Lower lobe of right lung (tissue), 2 donors: ENCODE measurements around the gene SLC39A11. TPM values are rescaled to one million over a fixed set of nuclear protein-coding genes. Genes with fewer than 3 reads are reported as not detected.

Source experiments
- ATAC-seq, 2 donors: fragments of 200-7000 bp; cut with Tn5 transposase; one replicate each; pipeline ENCODE4 v1.9.1; 2020 to 2022; ENCODE audit warnings: mild to moderate bottlenecking in 2 of 2, moderate library complexity in 2 of 2
- DNase-seq: peaks from one replicate; pipeline ENCODE4 v3.0.0-alpha.2; 2020
- H3K27ac ChIP-seq: fragments of 200-600 bp; one replicate; pipeline ENCODE4 v1.8.0; 2022
- H3K27me3 ChIP-seq: fragments of 200-600 bp; one replicate; pipeline ENCODE4 v1.8.0; 2022; ENCODE audit warnings: low read depth
- H3K36me3 ChIP-seq: fragments of 200-600 bp; one replicate; pipeline ENCODE4 v1.8.0; 2022; ENCODE audit warnings: mild to moderate bottlenecking
- H3K4me1 ChIP-seq: fragments of 200-600 bp; one replicate; pipeline ENCODE4 v1.8.0; 2022
- H3K4me3 ChIP-seq: fragments of 200-600 bp; one replicate; pipeline ENCODE4 v1.8.0; 2022; ENCODE audit warnings: mild to moderate bottlenecking
- H3K9me3 ChIP-seq: fragments of 200-600 bp; one replicate; pipeline ENCODE4 v1.8.0; 2022
- intact Hi-C: fragments of 100-400 bp; cut with DNase I; formaldehyde crosslinking; loops from one replicate; pipeline ENCODE4 v1.11.0; 2022
- total RNA-seq: library from RNA; stranded (reverse); fragmentation: NEBNext Ultra II Directional; extraction: Animal tissue kit (Norgen Biotek cat#: 25700); gene quantifications from one replicate; pipeline ENCODE4 v1.2.1, GENCODE V29; 2021
- TF ChIP-seq, protein P1 (sequence below): fragments of 200-600 bp; IDR thresholded peaks from one replicate; pipeline ENCODE4 v1.8.0; 2022; ENCODE audit warnings: antibody characterized with exemption, mild to moderate bottlenecking
- donor health status: DM: no; HTN: yes; CAD: no; lungs with severe emphysema.

The SLC39A11 gene
- total RNA-seq, 1 donor from 2014 or later: 39.7 TPM

DNA sequence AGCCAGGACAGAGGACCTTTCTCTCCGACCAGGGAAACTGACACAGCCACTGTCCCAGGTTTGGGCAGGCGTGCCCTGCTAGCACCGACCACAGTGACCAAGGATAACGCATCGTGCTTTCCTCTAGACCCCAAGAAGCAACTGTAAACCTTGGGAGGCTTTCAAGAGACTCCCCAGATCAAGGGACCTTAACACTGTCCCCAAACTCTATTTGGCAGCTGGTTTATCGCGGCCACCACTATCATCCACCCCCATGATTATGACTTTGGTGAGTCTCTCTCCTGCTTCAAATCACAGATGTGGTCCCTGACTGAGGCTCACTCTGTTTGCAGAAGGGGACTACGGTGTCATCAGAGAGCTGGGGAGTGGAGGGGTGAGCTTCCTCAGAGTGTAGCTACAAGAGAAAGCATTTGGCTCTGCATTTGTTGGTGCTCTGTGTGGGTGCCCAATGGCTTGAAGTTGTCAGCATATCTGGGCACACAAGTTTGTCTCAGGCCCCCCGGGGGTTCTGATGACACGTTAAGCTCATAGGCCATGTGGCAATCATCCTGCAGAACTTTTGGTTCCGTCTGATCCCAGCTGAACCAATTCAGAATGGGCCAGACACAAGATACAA, 408.0 kb downstream of the SLC39A11 start:
- ATAC-seq: no peak
- TF ChIP-seq, protein P1, sequence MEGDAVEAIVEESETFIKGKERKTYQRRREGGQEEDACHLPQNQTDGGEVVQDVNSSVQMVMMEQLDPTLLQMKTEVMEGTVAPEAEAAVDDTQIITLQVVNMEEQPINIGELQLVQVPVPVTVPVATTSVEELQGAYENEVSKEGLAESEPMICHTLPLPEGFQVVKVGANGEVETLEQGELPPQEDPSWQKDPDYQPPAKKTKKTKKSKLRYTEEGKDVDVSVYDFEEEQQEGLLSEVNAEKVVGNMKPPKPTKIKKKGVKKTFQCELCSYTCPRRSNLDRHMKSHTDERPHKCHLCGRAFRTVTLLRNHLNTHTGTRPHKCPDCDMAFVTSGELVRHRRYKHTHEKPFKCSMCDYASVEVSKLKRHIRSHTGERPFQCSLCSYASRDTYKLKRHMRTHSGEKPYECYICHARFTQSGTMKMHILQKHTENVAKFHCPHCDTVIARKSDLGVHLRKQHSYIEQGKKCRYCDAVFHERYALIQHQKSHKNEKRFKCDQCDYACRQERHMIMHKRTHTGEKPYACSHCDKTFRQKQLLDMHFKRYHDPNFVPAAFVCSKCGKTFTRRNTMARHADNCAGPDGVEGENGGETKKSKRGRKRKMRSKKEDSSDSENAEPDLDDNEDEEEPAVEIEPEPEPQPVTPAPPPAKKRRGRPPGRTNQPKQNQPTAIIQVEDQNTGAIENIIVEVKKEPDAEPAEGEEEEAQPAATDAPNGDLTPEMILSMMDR: no peak
- intact Hi-C loops: no loop called here
- no peaks in the 10 kb centered on the region for H3K9me3 ChIP-seq
- H3K27ac ChIP-seq: peak overlapping the region; percentile 42
- no peak overlapping the region for H3K4me3 ChIP-seq
- H3K36me3 ChIP-seq: no peaks in the 10 kb centered on the region
- H3K27me3 ChIP-seq: no peaks in the 10 kb centered on the region
- DNase-seq: no peak
- H3K4me1 ChIP-seq: peaks cover 6% of the 10 kb centered on the region

DNA sequence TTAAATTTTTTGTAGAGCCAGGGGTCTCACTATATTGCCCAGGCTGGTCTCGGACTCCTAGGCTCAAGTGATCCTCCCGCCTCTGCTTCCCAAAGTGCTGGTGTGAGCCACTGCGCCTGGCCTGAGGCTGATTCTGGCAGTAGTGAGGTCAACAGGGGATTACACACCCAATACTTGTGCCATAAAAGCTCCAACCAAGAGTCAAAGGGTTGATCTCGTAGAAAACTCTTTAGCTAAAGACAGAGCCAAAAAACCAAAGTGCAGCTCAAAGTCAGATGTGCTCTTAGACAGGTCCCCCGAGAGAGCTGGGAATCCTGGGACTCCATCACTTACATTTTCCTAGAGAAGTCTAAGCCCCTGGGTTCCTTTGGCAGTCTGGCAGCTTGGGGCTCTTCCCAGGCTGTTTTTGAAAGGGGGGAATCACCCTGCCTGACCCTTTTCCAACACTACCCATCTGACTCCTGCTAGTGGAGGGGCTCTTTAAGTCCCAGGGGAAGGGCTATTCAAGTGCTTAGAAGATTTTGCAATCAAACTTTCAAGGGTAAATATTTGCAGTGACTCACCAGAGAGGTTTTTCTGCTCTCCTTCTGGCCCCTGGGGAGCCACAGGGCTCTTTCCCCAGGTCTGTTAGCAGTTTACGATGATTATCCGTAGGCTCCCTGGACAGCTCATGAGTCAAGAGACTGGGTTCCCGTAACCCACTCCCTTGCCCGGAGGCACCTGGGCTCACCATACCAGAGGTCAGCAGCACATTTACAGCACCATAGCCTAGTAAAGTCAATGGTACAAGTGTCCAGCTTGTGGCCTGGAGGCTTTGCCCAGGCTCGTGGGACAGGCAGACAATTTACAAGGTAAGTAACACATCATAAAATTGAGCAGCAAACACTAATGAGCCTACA, 408.7 kb downstream of the SLC39A11 start:
- Histone ChIP-seq H3K27ac (peak overlapping the region; percentile 42), H3K9me3 (no peaks in the 10 kb centered on the region)
- DNase-seq: peak; percentile 65

DNA sequence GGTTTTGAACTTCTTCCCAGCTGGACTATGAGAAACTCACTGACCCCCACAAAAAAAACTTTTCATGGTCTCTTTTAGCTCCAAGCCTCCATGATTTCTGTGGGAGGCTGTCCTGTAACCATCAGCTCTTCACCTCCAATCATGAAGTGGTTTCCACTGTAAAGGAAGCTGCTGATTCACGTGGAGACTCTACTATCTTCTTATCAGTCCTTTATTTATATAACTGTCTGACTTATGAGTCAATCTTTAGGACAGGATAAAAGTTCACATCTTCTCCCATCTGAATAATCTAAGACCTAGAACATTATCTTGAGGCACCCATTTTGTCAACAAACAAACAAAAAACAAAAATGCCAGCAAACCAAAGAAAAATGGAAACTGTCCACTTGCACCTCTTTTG, 409.9 kb downstream of the SLC39A11 start:
- DNase-seq (no peak), ATAC-seq (no peak)
- TF ChIP-seq, protein P1: no peak
- Histone ChIP-seq H3K27me3 (no peaks in the 10 kb centered on the region), H3K4me3 (no peak overlapping the region), H3K36me3 (no peaks in the 10 kb centered on the region), H3K4me1 (peaks cover 6% of the 10 kb centered on the region), H3K27ac (no peak overlapping the region), H3K9me3 (no peaks in the 10 kb centered on the region)
- intact Hi-C loops: no loop called here

More for the DNA sequence above, 408.7 kb downstream of the SLC39A11 start:
- ATAC-seq: peak; percentile 91 to 95
- TF ChIP-seq, protein P1: no peak
- intact Hi-C loops: no loop called here
- Histone ChIP-seq H3K36me3 (no peaks in the 10 kb centered on the region), H3K4me1 (peaks cover 6% of the 10 kb centered on the region), H3K4me3 (no peak overlapping the region), H3K27me3 (no peaks in the 10 kb centered on the region)

DNA sequence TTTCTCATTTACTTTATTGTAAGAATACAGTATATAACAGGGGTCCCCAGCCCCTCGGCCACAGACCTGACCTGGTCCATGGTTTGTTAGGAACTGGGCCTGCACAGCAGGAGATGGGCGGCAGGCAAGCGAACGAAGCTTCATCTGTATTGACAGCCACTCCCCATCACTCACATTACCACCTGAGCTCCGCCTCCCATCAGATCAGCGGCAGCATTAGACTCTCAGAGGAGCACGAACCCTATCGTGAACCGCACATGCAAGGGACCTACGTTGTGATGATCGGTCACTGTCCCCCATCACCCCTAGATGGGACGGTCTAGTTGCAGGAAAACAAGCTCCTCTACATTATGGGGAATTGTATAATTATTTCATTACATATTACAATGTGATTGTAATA, 410.6 kb downstream of the SLC39A11 start:
- Histone ChIP-seq H3K27me3 (no peaks in the 10 kb centered on the region), H3K27ac (no peak overlapping the region), H3K4me1 (peaks cover 6% of the 10 kb centered on the region), H3K36me3 (no peaks in the 10 kb centered on the region), H3K4me3 (no peak overlapping the region), H3K9me3 (no peaks in the 10 kb centered on the region)
- TF ChIP-seq, protein P1: no peak
- ATAC-seq: no peak
- intact Hi-C loops: no loop called here
- no peak for DNase-seq

DNA sequence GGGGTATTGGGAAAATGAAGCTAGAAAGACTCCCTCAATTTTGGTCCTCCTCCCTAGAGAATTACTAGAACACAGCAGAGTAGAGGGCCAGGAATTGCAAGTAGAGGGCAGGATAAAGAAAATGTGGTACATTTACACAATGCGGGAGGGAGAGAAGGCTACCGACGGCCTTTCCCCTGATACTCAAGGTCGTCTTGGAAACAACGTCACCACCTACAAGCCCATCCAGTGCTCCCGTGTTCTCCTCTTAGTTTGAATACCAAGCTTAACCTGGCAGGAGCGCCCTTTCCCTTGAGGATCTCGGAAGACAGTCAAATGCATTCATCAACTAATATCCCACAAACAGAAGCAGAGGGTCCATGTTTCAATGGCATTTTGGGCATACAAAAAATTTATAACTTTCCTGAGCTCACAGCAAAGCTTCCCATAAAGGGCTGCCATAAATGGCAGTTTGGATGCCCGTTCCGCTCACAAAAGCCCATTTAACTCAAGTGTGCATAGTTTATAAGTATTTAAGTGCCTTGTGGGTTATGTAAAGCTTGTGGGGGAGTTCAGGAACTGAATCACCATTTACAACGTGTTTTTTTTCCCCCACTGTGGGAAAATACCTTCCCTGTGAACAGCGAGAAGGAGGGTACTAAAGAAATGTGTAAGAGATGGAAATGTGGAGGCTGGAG, 414.6 kb downstream of the SLC39A11 start:
- peaks cover under 1% of the 10 kb centered on the region for H3K4me1 ChIP-seq
- peak; percentile 19 to 47 for ATAC-seq
- intact Hi-C loops: no loop called here
- DNase-seq: peak; percentile 14
- no peak overlapping the region for H3K4me3 ChIP-seq
- no peaks in the 10 kb centered on the region for H3K27me3 ChIP-seq
- no peaks in the 10 kb centered on the region for H3K36me3 ChIP-seq
- no peak overlapping the region for H3K27ac ChIP-seq
- H3K9me3 ChIP-seq: no peaks in the 10 kb centered on the region
- TF ChIP-seq, protein P1: no peak
